Astrocyte (in vitro differentiated cells and primary cell): Measurements from ENCODE around the gene MAP2.

Source experiments
- EZH2 ChIP-seq: IDR thresholded peaks from 2 replicates; pipeline ENCODE4 v1.6.1; 2012; ENCODE audit warnings: mild to moderate bottlenecking, low read length, inconsistent platforms; ENCODE audit not compliant: insufficient read depth
- TF ChIP-seq, protein P1 (sequence below): IDR thresholded peaks from 2 replicates; pipeline ENCODE4 v1.5.1; 2011; ENCODE audit warnings: low read depth, mild to moderate bottlenecking, inconsistent platforms, low read length, moderate library complexity; ENCODE audit not compliant: insufficient read depth

DNA sequence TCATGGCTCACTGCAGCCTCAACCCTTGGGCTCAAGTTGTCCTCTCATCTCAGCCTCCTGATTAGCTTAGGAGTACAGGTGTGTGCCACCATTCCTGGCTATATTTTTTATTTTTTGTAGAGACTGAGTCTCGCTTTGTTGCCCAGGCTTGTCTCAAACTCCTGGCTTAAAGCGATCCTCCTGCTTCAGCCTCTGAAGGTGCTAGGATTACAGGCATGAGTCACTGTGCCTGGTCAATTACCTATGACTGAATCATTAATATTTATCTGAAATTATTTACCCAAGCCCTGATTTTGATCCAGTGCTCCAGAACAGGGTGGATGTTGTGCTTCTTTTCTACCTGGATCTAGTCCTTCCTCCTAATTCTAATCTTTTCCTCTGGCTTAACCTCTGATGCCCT lies 87.8 kb downstream of the MAP2 start:
- TF ChIP-seq, protein P1, sequence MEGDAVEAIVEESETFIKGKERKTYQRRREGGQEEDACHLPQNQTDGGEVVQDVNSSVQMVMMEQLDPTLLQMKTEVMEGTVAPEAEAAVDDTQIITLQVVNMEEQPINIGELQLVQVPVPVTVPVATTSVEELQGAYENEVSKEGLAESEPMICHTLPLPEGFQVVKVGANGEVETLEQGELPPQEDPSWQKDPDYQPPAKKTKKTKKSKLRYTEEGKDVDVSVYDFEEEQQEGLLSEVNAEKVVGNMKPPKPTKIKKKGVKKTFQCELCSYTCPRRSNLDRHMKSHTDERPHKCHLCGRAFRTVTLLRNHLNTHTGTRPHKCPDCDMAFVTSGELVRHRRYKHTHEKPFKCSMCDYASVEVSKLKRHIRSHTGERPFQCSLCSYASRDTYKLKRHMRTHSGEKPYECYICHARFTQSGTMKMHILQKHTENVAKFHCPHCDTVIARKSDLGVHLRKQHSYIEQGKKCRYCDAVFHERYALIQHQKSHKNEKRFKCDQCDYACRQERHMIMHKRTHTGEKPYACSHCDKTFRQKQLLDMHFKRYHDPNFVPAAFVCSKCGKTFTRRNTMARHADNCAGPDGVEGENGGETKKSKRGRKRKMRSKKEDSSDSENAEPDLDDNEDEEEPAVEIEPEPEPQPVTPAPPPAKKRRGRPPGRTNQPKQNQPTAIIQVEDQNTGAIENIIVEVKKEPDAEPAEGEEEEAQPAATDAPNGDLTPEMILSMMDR: no peak
- TF ChIP-seq EZH2: no peak
